ENCODE data around the gene SYT13. TPM values are rescaled to one million over a fixed set of nuclear protein-coding genes. Genes with fewer than 3 reads are reported as not detected.

Gene SYT13
- total and polyA plus RNA-seq, 2 of the 4 experiments (the other 2 are of a cell fraction) = not detected

DNA sequence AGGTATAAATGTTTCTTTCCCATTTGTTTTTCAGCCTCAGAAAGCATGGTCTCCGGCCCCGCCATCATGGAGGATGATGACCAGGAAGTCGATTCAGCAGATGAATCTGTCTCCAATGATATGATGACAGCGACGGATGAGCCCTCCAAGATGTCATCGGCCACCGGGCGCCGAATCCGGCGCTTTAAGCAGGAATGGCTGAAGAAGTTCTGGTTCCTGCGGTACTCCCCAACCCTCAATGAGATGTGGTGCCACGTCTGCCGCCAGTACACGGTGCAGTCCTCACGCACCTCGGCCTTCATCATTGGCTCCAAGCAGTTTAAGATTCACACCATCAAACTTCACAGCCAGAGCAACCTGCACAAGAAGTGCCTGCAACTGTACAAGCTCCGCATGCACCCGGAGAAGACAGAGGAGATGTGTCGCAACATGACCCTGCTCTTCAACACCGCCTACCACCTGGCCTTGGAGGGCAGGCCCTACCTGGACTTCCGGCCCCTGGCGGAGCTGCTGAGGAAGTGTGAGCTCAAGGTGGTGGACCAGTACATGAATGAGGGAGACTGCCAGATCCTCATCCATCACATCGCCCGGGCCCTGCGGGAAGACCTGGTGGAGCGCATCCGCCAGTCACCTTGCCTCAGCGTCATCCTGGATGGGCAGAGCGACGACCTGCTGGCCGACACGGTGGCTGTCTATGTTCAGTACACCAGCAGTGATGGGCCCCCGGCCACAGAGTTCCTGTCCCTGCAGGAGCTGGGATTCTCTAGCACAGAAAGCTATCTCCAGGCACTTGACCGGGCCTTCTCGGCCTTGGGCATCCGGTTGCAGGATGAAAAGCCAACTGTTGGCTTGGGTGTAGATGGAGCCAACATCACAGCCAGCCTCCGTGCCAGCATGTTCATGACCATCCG, 59.9 kb downstream of the SYT13 start:
- Histone ChIP-seq H3K18ac (ENCODE audit: low read depth, low read length) (no peak overlapping the region), H2BK5ac (ENCODE audit: low read depth, low read length, poor library complexity, severe bottlenecking) (no peak overlapping the region), H3K4me1 (ENCODE audit: control insufficient read depth, insufficient read depth, low read length) (no peaks in the 10 kb centered on the region), H4K8ac (ENCODE audit: low read depth in 2 of 2, low read length in 2 of 2) (no peak overlapping the region), H4K20me1 (ENCODE audit: insufficient read depth, low read length) (no peaks in the 10 kb centered on the region), H2BK120ac (ENCODE audit: low read depth, low read length) (no peak overlapping the region), H2AFZ (replicated peaks; ENCODE audit: low read length, poor library complexity) (no peak overlapping the region), H2AK5ac (ENCODE audit: low read depth, low read length) (no peak overlapping the region), H2BK15ac (ENCODE audit: low read depth, low read length) (no peak overlapping the region), H3K56ac (ENCODE audit: extremely low read depth, insufficient read depth, low read length) (no peak overlapping the region), H3K9me1 (ENCODE audit: insufficient read depth, low read length) (no peaks in the 10 kb centered on the region), H3K4me3 (ENCODE audit: insufficient read depth, low read depth, low read length) (no peak overlapping the region), H2AK9ac (replicated peaks; ENCODE audit: low read depth, low read length, poor library complexity) (no peak overlapping the region), H4K5ac (ENCODE audit: low read depth, low read length) (no peak overlapping the region), H3K4me2 (ENCODE audit: low read depth, low read length) (no peak overlapping the region), H4K91ac (ENCODE audit: insufficient read depth, low read depth, low read length) (no peak overlapping the region), H3K36me3 (ENCODE audit: control insufficient read depth, insufficient read depth, low read length) (peaks cover 11% of the 10 kb centered on the region), H3K9me3 (ENCODE audit: control insufficient read depth, insufficient read depth, low read length) (no peaks in the 10 kb centered on the region), H3K9ac (ENCODE audit: low read depth, low read length) (no peak overlapping the region), H3K4ac (ENCODE audit: low read depth, low read length) (no peak overlapping the region), H2BK20ac (ENCODE audit: low read depth, low read length) (no peak overlapping the region), H3K27ac (ENCODE audit: insufficient read depth, low read length) (no peak overlapping the region), H3K79me1 (ENCODE audit: low read depth in 1 of 2, low read length in 2 of 2) (no peaks in the 10 kb centered on the region), H3K14ac (replicated peaks; ENCODE audit: low read depth, low read length) (no peak overlapping the region), H3K23ac (ENCODE audit: low read depth, low read length) (no peak overlapping the region), H3K27me3 (ENCODE audit: control insufficient read depth, insufficient read depth, low read length) (no peaks in the 10 kb centered on the region)
- POLR2A ChIA-PET (ENCODE audit: unreplicated experiment) = no interaction called here
- intact Hi-C loops (cut with micrococcal nuclease) (no loop called here), dilution Hi-C loops (cut with HindIII; ENCODE audit: low sequenced_read_pairs, unreplicated experiment) (no loop called here), in situ Hi-C loops (cut with MboI; ENCODE audit: low sequenced_read_pairs) (no loop called here)
- WGBS, 2 experiments (ENCODE audit: extremely low coverage in 2 of 2, insufficient read length in 1 of 2) = 95% methylated on average over 25 of the region's 39 CpGs; no CpG with 5 or more reads in 1 of the 2 experiments
- ATAC-seq (ENCODE audit: low read depth) (no peak), DNase-seq (no peak)
- BruUV-seq (replicated peaks) = no TSS peak
- CTCF ChIA-PET = no interaction called here
- peak; percentile 38 for TF ChIP-seq CEBPB (IDR thresholded peaks at IDR 0.05; ENCODE audit: low read depth, low read length)
- TF ChIP-seq MAZ (IDR thresholded peaks at IDR 0.05; ENCODE audit: borderline replicate concordance, low read depth, low read length) = no peak
- no peak for TF ChIP-seq CHD1 (IDR thresholded peaks at IDR 0.05; ENCODE audit: low read depth, low read length)
